ENCODE data around the gene PALD1.

DNA sequence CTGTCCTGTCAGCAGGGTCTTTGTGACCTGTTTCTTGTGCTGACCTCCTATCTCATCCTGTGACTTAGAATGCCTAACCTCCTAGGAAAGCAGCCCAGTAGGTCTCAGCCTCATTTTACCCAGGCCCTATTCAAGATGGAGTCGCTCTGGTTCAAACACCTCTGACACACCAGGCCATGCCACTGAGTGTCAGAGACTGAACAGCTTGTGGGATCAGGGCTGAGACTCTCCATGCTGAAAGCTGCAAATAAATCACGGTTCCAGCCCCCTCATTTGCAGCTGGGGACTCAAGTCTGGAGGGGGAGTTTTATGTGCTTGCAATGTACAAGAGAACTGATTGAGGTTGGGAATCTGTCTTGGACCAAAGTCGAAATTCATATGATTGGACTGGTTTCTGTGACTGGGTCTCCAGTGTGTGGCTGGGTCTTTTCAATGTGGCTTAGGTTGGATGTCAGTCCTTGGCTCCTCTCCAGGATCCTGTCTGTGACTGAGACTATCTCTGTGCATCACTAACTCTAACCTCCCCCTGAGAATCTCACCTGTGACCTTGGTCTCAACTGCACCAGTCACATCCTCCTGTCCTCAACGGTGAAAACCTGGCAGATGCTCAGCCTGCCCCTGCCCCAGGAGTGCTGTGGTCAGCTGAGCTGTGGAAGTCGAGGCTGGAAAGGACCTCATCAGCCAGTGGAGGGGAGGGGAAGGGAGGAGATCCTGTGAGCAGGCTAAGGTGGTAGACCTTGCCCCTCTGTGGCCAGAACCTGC, 112.3 kb downstream of the PALD1 start:
- TF ChIP-seq, protein P1, sequence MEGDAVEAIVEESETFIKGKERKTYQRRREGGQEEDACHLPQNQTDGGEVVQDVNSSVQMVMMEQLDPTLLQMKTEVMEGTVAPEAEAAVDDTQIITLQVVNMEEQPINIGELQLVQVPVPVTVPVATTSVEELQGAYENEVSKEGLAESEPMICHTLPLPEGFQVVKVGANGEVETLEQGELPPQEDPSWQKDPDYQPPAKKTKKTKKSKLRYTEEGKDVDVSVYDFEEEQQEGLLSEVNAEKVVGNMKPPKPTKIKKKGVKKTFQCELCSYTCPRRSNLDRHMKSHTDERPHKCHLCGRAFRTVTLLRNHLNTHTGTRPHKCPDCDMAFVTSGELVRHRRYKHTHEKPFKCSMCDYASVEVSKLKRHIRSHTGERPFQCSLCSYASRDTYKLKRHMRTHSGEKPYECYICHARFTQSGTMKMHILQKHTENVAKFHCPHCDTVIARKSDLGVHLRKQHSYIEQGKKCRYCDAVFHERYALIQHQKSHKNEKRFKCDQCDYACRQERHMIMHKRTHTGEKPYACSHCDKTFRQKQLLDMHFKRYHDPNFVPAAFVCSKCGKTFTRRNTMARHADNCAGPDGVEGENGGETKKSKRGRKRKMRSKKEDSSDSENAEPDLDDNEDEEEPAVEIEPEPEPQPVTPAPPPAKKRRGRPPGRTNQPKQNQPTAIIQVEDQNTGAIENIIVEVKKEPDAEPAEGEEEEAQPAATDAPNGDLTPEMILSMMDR (conservative IDR thresholded peaks at IDR 0.05 in 1 of 2, IDR thresholded peaks at IDR 0.05 in 1 of 2; ENCODE audit: low read depth in 1 of 2, low read length in 2 of 2): no peak
- TF ChIP-seq EZH2 (IDR thresholded peaks at IDR 0.05; ENCODE audit: low read length, missing control alignments): no peak

All from fibroblast of lung (primary cell).